Cortex of kidney (tissue), 1 donor: ENCODE data around the gene TGM3.

Experiments
- DNase-seq: peaks from one replicate; lab custom pipeline; 2025; lab: John Stamatoyannopoulos, UW

TGM3 gene

DNA sequence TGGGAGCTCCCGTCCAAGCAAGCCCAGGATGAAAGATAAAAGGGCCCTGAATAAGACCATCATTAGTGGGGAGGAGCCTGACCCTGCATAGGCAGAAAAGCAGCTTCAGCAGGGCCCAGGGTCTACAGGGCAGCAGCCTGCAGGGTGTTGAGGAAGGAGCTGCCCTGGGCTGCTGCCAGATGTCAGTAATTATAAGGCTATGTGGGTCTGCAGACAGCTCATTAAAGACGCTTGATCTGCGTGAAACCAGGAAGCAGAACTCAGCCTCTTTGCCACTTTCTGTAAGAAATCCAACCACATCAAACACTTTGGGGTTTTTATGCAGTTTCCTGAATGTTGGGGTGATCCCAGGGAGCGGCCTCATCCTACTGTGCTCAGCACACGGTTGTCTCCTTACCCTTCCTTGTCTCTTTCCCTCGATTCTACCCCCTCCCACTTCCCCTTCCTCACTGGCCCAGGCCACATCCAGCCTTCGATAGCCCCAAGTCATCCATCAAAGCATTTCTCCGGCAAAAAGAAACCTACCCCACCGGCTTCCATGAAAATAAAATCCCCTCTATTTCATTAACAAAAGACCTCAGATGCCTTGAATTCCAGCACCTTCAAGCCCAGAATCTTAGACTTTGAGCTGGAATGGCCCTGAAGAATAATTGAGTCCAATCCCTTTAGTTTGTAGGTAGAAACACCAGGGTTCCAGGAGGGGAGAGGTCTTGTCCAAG is 83.9 kb downstream of the TGM3 start:
- no peak for DNase-seq

DNA sequence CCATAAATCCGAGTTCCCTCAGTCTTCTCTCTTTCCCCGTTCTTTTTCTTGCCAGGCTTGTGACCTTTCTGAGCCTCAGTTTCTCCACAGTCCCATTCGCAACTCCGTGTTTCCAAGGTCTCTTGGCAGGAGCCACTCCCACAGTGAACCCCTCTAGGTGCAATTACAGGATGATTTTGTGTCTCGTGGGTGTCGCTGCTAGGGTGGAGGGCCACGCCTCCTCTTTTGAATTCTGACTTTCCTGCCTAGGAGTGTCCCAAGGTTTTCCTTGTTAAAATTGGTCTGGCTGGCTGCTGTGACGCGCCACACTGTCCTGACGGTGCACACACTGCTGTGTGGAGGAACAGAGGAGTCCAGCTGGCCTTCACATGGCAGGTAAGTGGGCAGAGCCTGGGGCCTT is 84.8 kb downstream of the TGM3 start, which contains the start of gene TGM6:
Gene TGM6, plus strand, starts transcription at position 301 of the 400 bp plus-strand sequence. Its CDS starts 68 bp downstream, at position 369.
- DNase-seq: no peak

- DNase-seq: no peak
Observed at GRCh38 chr20:2381303-2381702, 85.5 kb downstream of the TGM3 start.

- DNase-seq: no peak
Observed at GRCh38 chr20:2382833-2383232, 87.0 kb downstream of the TGM3 start.

GRCh38 chr20:2385026-2385425 is 89.2 kb downstream of the TGM3 start:
- no peak for DNase-seq

GRCh38 chr20:2385496-2385895 is 89.7 kb downstream of the TGM3 start:
- DNase-seq: no peak

DNA sequence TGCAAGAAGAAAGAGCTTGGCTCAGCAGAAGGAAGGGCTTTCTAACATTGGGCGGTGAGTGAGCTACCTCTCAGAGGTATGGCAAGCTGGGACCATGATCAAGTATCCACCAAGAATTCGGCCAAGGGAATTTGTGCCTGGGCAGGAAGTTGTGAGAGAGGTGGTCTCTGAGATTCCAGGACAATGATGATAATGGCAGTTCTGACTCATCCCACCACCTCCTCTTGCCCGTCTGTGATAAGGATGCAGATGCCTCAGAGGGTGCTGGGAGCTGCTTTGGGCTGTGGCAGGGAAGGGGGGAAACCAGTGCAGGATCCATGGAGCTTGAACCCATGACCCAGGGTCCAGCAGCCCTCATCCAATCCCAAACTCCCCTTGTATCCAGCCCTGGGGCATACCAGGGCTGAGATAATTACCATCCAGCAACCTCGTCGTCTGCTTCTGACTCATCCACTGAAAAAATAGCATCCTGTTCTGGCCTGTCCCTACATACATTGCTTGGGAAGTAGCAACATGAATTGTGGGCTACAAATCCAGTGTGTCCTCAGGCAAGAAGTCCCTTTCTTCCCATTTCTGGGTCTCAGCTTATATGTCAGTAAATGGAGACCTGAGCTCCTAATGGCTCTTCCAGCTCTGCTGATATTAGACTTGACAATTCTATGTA is 90.8 kb downstream of the TGM3 start:
- DNase-seq: no peak

- no peak for DNase-seq
Observed at GRCh38 chr20:2387180-2387577, 91.4 kb downstream of the TGM3 start.

GRCh38 chr20:2387580-2387979 is 91.8 kb downstream of the TGM3 start:
- no peak for DNase-seq
